Breast epithelium (tissue), 4 donors: ENCODE measurements around the gene RTF2. TPM values are rescaled to one million over a fixed set of nuclear protein-coding genes. Genes with fewer than 3 reads are reported as not detected.

Experiments
- DNase-seq, 2 donors: peaks; one replicate each; pipeline ENCODE4 v3.0.0-alpha.2; 2019; ENCODE audit warnings: low spot score in 2 of 2
- H3K27ac ChIP-seq, 2 donors: fragments of 200-600 bp; sonication (generic) in 1 of 2; one replicate each; pipeline ENCODE4 v1.5.1; 2016 to 2019; ENCODE audit warnings: mild to moderate bottlenecking in 1 of 2
- H3K27me3 ChIP-seq, 2 donors: fragments of 200-600 bp; sonication (generic) in 1 of 2; one replicate each; pipeline versions ENCODE4 v1.5.1 to v1.6.0; 2017 to 2019; ENCODE audit warnings: control low read depth in 1 of 2, mild to moderate bottlenecking in 1 of 2
- H3K36me3 ChIP-seq: fragments of 200-600 bp; one replicate; pipeline ENCODE4 v1.5.1; 2019
- H3K4me1 ChIP-seq, 2 donors: fragments of 200-600 bp; sonication (generic); one replicate each; pipeline ENCODE4 v1.5.1; 2016 to 2019; ENCODE audit warnings: control low read depth in 1 of 2
- H3K4me3 ChIP-seq, 3 donors: fragments of 200-600 bp; sonication (generic); 1 replicate in 2 of 3; 2 replicates in 1 of 3; pipeline ENCODE4 v1.5.1; 2016 to 2019; ENCODE audit warnings: mild to moderate bottlenecking in 3 of 3, moderate library complexity in 2 of 3
- H3K9me3 ChIP-seq, 2 donors: fragments of 200-600 bp; sonication (generic) in 1 of 2; one replicate each; pipeline ENCODE4 v1.5.1; 2016 to 2019; ENCODE audit warnings: control low read depth in 1 of 2
- POLR2A ChIP-seq: fragments of 450-650 bp; IDR thresholded peaks from one replicate; pipeline ENCODE4 v1.6.1; 2016; ENCODE audit warnings: antibody characterized with exemption, mild to moderate bottlenecking, moderate library complexity
- POLR2AphosphoS5 ChIP-seq, 3 donors: sonication (generic); formaldehyde crosslinking; IDR thresholded peaks; one replicate each; pipeline ENCODE4 v1.6.1; 2017; ENCODE audit warnings: antibody characterized with exemption in 3 of 3
- intact Hi-C: fragments of 100-400 bp; cut with DNase I; formaldehyde crosslinking; loops from one replicate; pipeline ENCODE4 v1.15.1; 2023; ENCODE audit warnings: low total_unique reads
- total RNA-seq, 3 donors: library from RNA; depleted of rRNA; stranded (reverse); fragments of >200 nt; gene quantifications; one replicate each; pipeline ENCODE4 v1.1.0, GENCODE V29; 2016
- TF ChIP-seq, protein P1 (sequence below), 3 donors: fragments of 450-650 bp; IDR thresholded peaks; one replicate each; pipeline ENCODE4 v1.5.1; 2016 to 2017; ENCODE audit warnings: antibody characterized with exemption in 3 of 3, mild to moderate bottlenecking in 3 of 3, moderate library complexity in 3 of 3

RTF2 gene
- total RNA-seq, 3 donors from 2014 or later, result 58.0 to 80.0 (median 66.3) TPM

DNA sequence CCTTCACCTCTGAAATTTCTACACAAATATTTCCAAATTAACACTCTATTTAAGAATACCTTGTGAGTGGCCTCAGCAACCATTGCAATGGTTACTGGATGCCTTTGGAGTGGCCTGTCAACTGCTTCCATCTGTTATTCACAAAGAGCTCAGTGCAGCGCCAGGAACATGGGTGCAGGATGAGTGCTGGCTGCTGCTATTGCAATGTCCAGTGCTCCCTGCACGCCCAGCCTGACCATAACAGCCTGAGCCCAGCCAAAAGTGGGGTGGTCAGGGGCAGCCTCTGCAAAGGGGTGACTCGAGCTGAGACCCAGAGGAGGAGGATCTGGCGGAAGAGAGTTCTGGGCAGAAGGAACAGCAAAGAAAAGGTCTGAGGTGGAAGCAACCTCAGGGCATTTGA lies 38.0 kb upstream of the RTF2 start:
- Histone ChIP-seq H3K27ac (no peak overlapping the region), H3K4me3 (no peak overlapping the region), H3K27me3 (no peaks in the 10 kb centered on the region), H3K36me3 (no peaks in the 10 kb centered on the region), H3K9me3 (no peaks in the 10 kb centered on the region), H3K4me1 (no peaks in the 10 kb centered on the region)
- intact Hi-C loops, result no loop called here
- TF ChIP-seq POLR2A (no peak), POLR2AphosphoS5 (IDR thresholded peaks at IDR 0.05) (no peak)
- TF ChIP-seq, protein P1, sequence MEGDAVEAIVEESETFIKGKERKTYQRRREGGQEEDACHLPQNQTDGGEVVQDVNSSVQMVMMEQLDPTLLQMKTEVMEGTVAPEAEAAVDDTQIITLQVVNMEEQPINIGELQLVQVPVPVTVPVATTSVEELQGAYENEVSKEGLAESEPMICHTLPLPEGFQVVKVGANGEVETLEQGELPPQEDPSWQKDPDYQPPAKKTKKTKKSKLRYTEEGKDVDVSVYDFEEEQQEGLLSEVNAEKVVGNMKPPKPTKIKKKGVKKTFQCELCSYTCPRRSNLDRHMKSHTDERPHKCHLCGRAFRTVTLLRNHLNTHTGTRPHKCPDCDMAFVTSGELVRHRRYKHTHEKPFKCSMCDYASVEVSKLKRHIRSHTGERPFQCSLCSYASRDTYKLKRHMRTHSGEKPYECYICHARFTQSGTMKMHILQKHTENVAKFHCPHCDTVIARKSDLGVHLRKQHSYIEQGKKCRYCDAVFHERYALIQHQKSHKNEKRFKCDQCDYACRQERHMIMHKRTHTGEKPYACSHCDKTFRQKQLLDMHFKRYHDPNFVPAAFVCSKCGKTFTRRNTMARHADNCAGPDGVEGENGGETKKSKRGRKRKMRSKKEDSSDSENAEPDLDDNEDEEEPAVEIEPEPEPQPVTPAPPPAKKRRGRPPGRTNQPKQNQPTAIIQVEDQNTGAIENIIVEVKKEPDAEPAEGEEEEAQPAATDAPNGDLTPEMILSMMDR (IDR thresholded peaks at IDR 0.05), result no peak
- DNase-seq, result no peak

DNA sequence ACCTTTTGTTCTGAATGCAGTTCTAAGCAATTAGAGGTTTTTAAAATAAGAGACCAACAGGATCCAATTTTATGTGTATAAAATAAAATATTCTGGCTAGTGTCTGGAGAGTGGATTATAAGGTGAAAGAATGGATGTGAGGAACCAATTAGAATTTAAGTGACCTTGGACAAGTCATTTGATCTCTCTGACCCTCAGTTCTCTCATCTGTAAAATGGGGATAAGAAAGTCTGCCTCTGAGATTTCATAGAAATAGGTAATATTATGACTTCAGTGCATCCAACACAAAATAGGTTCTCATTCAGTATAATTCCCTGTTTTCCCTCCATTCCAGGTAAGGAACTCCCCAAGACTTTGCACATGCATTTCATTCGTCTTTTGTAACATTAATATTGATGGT lies 37.5 kb upstream of the RTF2 start:
- H3K4me1 ChIP-seq, result no peaks in the 10 kb centered on the region
- H3K9me3 ChIP-seq, result no peaks in the 10 kb centered on the region
- no peak for DNase-seq
- intact Hi-C loops, result no loop called here
- TF ChIP-seq POLR2AphosphoS5 (IDR thresholded peaks at IDR 0.05), result no peak
- TF ChIP-seq, protein P1 (IDR thresholded peaks at IDR 0.05), result no peak
- no peak for TF ChIP-seq POLR2A
- no peak overlapping the region for H3K27ac ChIP-seq
- no peaks in the 10 kb centered on the region for H3K36me3 ChIP-seq
- no peaks in the 10 kb centered on the region for H3K27me3 ChIP-seq
- H3K4me3 ChIP-seq, result no peak overlapping the region

DNA sequence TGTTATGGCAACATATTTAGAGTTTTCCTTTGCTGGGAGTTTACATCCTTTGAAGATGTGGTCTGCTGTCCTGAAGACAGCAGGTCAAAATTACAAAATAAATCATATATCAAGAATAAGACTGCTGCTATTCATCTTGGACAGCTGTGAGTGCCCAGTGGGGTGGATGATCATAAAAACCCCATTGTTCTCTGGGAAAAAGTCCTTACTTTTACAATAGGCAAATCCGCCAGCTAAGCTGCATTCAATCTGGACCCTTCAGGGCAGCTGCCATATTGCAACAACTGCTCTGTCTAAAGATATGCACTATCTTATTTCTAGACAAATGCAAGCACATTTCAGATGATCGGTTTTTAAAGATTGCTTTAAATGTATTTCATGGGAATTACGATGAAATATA lies 37.0 kb upstream of the RTF2 start:
- Histone ChIP-seq H3K36me3 (no peaks in the 10 kb centered on the region), H3K4me3 (no peak overlapping the region), H3K27ac (no peak overlapping the region), H3K4me1 (no peaks in the 10 kb centered on the region), H3K27me3 (no peaks in the 10 kb centered on the region), H3K9me3 (no peaks in the 10 kb centered on the region)
- DNase-seq, result no peak
- TF ChIP-seq, protein P1 (IDR thresholded peaks at IDR 0.05), result no peak
- no peak for TF ChIP-seq POLR2A
- no peak for TF ChIP-seq POLR2AphosphoS5 (IDR thresholded peaks at IDR 0.05)
- intact Hi-C loops, result no loop called here

DNA sequence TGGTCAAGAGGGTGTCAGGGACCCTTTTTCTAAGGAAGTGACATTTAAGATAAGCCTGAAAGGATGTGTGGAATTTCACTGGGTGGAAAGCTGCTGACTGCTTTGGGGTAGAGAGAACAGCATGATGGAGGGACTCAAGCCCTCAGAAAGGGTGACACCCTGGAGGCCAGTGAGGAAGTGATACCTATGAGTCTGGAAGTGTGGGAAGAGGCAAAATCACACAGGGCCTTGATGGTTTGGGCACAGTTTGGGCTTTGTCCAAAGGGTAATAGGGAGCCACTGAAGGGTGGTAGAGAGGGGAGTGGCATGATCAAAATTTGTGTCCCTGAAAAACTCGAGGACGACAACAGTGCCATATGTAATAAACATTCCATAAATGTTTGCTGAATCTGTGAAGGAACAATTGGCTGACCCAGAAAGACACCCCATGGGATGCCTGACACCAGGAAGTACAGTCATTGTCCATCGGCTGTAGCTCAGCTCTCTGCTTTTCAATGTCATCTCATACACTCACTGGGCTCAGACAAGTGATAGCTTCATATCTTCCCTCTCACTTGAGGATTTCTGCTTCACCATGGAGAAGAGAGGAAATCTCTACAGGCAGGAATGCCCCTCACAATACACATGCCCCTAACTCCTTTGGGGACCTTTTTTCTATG lies 35.1 kb upstream of the RTF2 start:
- DNase-seq, result no peak
- Histone ChIP-seq H3K9me3 (no peaks in the 10 kb centered on the region), H3K36me3 (no peaks in the 10 kb centered on the region), H3K27me3 (no peaks in the 10 kb centered on the region), H3K4me3 (no peak overlapping the region), H3K27ac (no peak overlapping the region), H3K4me1 (no peaks in the 10 kb centered on the region)
- TF ChIP-seq, protein P1 (IDR thresholded peaks at IDR 0.05), result no peak
- TF ChIP-seq POLR2A (no peak), POLR2AphosphoS5 (IDR thresholded peaks at IDR 0.05) (no peak)
- intact Hi-C loops, result no loop called here

DNA sequence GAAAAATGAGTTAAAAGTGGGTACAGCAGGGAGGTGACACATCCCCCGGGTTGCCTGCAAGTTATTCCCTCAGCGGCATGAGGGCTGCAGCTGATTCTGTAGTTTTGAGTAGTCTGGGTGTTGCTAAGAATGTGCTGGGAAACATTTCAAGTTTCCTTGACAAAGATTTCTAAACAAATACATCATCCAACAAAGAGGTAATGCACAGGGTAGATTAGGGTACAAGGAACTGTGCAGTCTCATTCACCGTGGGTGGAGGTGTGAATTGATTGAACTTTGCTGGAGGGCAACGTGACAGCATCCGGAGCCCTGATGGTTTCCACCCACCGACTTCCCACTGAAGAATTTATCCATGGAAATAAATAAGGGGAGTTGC lies 34.6 kb upstream of the RTF2 start:
- TF ChIP-seq POLR2A, result no peak
- TF ChIP-seq POLR2AphosphoS5 (IDR thresholded peaks at IDR 0.05), result no peak
- TF ChIP-seq, protein P1 (IDR thresholded peaks at IDR 0.05), result no peak
- H3K36me3 ChIP-seq, result no peaks in the 10 kb centered on the region
- no peak overlapping the region for H3K27ac ChIP-seq
- intact Hi-C loops, result no loop called here
- no peaks in the 10 kb centered on the region for H3K4me1 ChIP-seq
- DNase-seq, result no peak
- H3K9me3 ChIP-seq, result no peaks in the 10 kb centered on the region
- H3K27me3 ChIP-seq, result no peaks in the 10 kb centered on the region
- H3K4me3 ChIP-seq, result no peak overlapping the region
